Measurements from ENCODE around the gene ZIC2.
"Not testable (repeated sequence)": the region's sequence is repeated elsewhere in the genome, so short reads cannot be mapped to it uniquely, and the experiment has no call there.

ZIC2 gene

GRCh38 chr13:100019780-100020356 lies 38.3 kb downstream of the ZIC2 start:
- DNase-seq (ENCODE audit: low read depth) = no peak

- DNase-seq (ENCODE audit: low read depth) = no peak
Measured at GRCh38 chr13:100022798-100023197, 41.2 kb downstream of the ZIC2 start.

- no peak for DNase-seq (ENCODE audit: low read depth)
Measured at GRCh38 chr13:100024023-100024422, 42.4 kb downstream of the ZIC2 start.

GRCh38 chr13:100029933-100030332 lies 48.3 kb downstream of the ZIC2 start:
- no peak for DNase-seq (ENCODE audit: low read depth)

- DNase-seq (ENCODE audit: low read depth) = not testable (repeated sequence)
Measured at GRCh38 chr13:100032642-100033041, 51.1 kb downstream of the ZIC2 start.

GRCh38 chr13:100035936-100036335 lies 54.4 kb downstream of the ZIC2 start:
- DNase-seq (ENCODE audit: low read depth) = no peak
